DOHH2 (cell line): ENCODE results near the gene LYRM4.
A peak's percentile ranks its signal among the peaks of the same experiment; 100 is the strongest.

Source experiments
- H3F3A ChIP-seq: fragments of 200-600 bp; sonication (generic), shearing (Covaris generic); 2 replicates; pipeline ENCODE4 v1.6.0; 2016; ENCODE audit warnings: antibody characterized with exemption, mild to moderate bottlenecking; ENCODE audit not compliant: control insufficient read depth, insufficient read depth
- H3K27ac ChIP-seq: fragments of 200-600 bp; sonication (generic); 2 replicates; pipeline ENCODE4 v1.5.1; 2014; ENCODE audit warnings: low read depth, mild to moderate bottlenecking, low read length, moderate library complexity
- H3K27me3 ChIP-seq: fragments of 200-600 bp; sonication (generic); 2 replicates; pipeline ENCODE4 v1.6.1; 2014; ENCODE audit warnings: mild to moderate bottlenecking, low read length, mixed read lengths; ENCODE audit not compliant: control insufficient read depth
- H3K36me3 ChIP-seq: fragments of 200-600 bp; sonication (generic); 2 replicates; pipeline ENCODE4 v1.6.1; 2014; ENCODE audit warnings: mild to moderate bottlenecking, low read length, moderate library complexity, mixed read lengths; ENCODE audit not compliant: control insufficient read depth
- H3K4me1 ChIP-seq: fragments of 200-600 bp; sonication (generic); 2 replicates; pipeline ENCODE4 v1.6.1; 2014; ENCODE audit warnings: mild to moderate bottlenecking, low read length, mixed read lengths; ENCODE audit not compliant: control insufficient read depth
- H3K4me2 ChIP-seq: fragments of 200-600 bp; sonication (generic); 2 replicates; pipeline ENCODE4 v1.6.0; 2014; ENCODE audit warnings: mild to moderate bottlenecking, low read length, moderate library complexity
- H3K4me3 ChIP-seq: fragments of 200-600 bp; sonication (generic); 2 replicates; pipeline ENCODE4 v1.5.1; 2014; ENCODE audit warnings: mild to moderate bottlenecking, low read length, mixed read lengths
- H3K79me2 ChIP-seq: fragments of 200-600 bp; sonication (generic); 2 replicates; pipeline ENCODE4 v1.6.1; 2014; ENCODE audit warnings: mild to moderate bottlenecking, low read length, mixed read lengths; ENCODE audit not compliant: control insufficient read depth
- H3K9me2 ChIP-seq: fragments of 200-600 bp; sonication (generic); replicated peaks from 2 replicates; pipeline ENCODE4 v1.6.1; 2014; ENCODE audit warnings: mild to moderate bottlenecking, low read length, mixed read lengths; ENCODE audit not compliant: control insufficient read depth
- H3K9me3 ChIP-seq: fragments of 200-600 bp; sonication (generic); 2 replicates; pipeline ENCODE4 v1.6.1; 2014; ENCODE audit warnings: antibody characterized with exemption, low read length, mixed read lengths; ENCODE audit not compliant: control insufficient read depth, insufficient read depth
- H4K20me1 ChIP-seq: fragments of 200-600 bp; sonication (generic); 2 replicates; pipeline ENCODE4 v1.6.0; 2014; ENCODE audit warnings: low read depth, mild to moderate bottlenecking, antibody characterized with exemption, low read length, moderate library complexity; ENCODE audit not compliant: control insufficient read depth, insufficient read depth
- EZH2phosphoT487 ChIP-seq: fragments of 200-600 bp; sonication (generic); IDR thresholded peaks from 2 replicates; pipeline ENCODE4 v1.6.1; 2017; ENCODE audit warnings: borderline replicate concordance, mild to moderate bottlenecking, antibody characterized with exemption, low read length, moderate library complexity, mixed read lengths
- TF ChIP-seq, protein P1 (sequence below): fragments of 200-600 bp; sonication (generic); IDR thresholded peaks from one replicate; pipeline ENCODE4 v1.5.1; 2014; ENCODE audit warnings: antibody characterized with exemption, mild to moderate bottlenecking, low read depth, low read length; ENCODE audit not compliant: poor library complexity, severe bottlenecking

LYRM4 gene

DNA sequence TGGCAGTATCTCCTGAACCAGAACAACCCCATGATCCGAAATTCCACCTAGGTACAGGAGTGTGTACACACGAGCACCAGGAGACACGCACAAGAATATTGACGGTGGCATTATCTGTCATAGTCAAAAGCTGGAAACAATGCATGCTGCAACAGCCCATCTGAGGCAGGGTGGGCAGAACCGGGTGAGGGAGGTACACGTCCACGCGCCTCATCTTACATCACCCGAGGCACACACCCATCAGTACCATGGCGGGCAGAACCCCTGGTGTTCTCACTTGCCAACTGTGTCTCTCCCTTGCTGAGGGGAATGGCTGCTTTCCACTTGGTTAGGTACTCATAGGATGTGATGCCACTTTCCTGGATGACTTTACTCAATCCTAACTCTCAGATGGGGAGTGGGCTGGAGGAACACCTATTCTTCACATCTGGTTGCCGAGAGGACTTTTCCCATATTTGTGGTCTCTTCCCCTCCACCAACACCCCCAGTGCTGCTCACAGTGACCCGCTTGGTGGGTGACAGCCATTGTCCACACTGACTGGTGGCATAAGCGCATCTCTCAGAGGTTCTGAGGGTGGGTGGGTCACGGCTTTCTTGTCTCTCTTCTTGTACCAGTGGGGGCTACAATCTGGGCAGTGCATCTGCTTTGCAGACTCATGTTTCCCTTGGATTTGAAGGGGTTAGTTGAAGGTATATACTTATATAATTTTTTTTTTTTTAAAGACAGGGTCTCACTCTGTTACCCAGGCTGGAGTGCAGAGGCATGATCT lies 162.1 kb downstream of the LYRM4 start:
- H3K27me3 ChIP-seq: no peaks in the 10 kb centered on the region
- no peaks in the 10 kb centered on the region for H3K79me2 ChIP-seq
- TF ChIP-seq, protein P1, sequence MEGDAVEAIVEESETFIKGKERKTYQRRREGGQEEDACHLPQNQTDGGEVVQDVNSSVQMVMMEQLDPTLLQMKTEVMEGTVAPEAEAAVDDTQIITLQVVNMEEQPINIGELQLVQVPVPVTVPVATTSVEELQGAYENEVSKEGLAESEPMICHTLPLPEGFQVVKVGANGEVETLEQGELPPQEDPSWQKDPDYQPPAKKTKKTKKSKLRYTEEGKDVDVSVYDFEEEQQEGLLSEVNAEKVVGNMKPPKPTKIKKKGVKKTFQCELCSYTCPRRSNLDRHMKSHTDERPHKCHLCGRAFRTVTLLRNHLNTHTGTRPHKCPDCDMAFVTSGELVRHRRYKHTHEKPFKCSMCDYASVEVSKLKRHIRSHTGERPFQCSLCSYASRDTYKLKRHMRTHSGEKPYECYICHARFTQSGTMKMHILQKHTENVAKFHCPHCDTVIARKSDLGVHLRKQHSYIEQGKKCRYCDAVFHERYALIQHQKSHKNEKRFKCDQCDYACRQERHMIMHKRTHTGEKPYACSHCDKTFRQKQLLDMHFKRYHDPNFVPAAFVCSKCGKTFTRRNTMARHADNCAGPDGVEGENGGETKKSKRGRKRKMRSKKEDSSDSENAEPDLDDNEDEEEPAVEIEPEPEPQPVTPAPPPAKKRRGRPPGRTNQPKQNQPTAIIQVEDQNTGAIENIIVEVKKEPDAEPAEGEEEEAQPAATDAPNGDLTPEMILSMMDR: no peak
- no peak for TF ChIP-seq EZH2phosphoT487
- no peaks in the 10 kb centered on the region for H3K9me2 ChIP-seq
- no peak overlapping the region for H3K4me3 ChIP-seq
- no peaks in the 10 kb centered on the region for H3K9me3 ChIP-seq
- H3K27ac ChIP-seq: no peak overlapping the region
- no peaks in the 10 kb centered on the region for H4K20me1 ChIP-seq
- no peaks in the 10 kb centered on the region for H3F3A ChIP-seq
- no peaks in the 10 kb centered on the region for H3K36me3 ChIP-seq
- peaks cover 23% of the 10 kb centered on the region for H3K4me1 ChIP-seq
- no peak overlapping the region for H3K4me2 ChIP-seq

DNA sequence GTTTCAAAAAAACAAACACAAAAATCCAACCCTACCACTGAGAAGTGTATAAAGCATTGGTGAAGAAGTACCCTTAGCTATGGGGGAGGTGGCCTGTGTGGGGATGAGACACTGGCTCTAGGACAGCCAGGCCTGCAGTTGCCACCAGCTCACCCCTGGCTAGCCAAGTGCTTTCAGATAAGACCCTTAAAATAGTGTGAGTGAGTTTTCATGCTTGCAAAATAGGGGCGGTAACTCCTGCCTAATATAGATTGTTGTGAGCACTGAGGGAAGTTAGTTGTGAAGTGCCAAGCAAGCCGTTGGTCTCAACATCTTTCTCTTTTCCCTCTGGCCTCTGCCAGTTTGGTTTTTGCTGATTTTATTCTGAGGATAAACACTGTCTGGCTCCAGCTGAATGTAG lies 164.3 kb downstream of the LYRM4 start:
- Histone ChIP-seq H3K79me2 (no peaks in the 10 kb centered on the region), H3K9me3 (no peaks in the 10 kb centered on the region), H3K9me2 (no peaks in the 10 kb centered on the region), H4K20me1 (no peaks in the 10 kb centered on the region), H3K36me3 (no peaks in the 10 kb centered on the region), H3K4me3 (no peak overlapping the region), H3K27ac (no peak overlapping the region), H3K27me3 (0 out of 2 replicates have a peak, but pooled peaks cover 3% of the 10 kb centered on the region), H3K4me1 (peaks cover 29% of the 10 kb centered on the region), H3K4me2 (peak overlapping the region; percentile 3; the same call in 1 of the 2 replicates), H3F3A (no peaks in the 10 kb centered on the region)
- TF ChIP-seq EZH2phosphoT487: no peak
- TF ChIP-seq, protein P1: no peak

- H3K27ac ChIP-seq: no peak overlapping the region
- H3K27me3 ChIP-seq: peaks cover 14% of the 10 kb centered on the region
Observed at GRCh38 chr6:5095236-5095635, 165.5 kb downstream of the LYRM4 start.

More at GRCh38 chr6:5095236-5095635, 165.5 kb downstream of the LYRM4 start:
- Histone ChIP-seq H3F3A (no peaks in the 10 kb centered on the region), H3K4me2 (no peak overlapping the region), H3K9me2 (no peaks in the 10 kb centered on the region), H3K79me2 (no peaks in the 10 kb centered on the region), H3K4me3 (no peak overlapping the region), H3K36me3 (no peaks in the 10 kb centered on the region), H4K20me1 (no peaks in the 10 kb centered on the region), H3K4me1 (peaks cover 40% of the 10 kb centered on the region), H3K9me3 (no peaks in the 10 kb centered on the region)
- TF ChIP-seq, protein P1: no peak
- no peak for TF ChIP-seq EZH2phosphoT487
